Mammary epithelial cell (primary cell): ENCODE measurements around the gene FMN1.

Source experiments
- EZH2 ChIP-seq: IDR thresholded peaks from 2 replicates; pipeline ENCODE4 v1.6.1; 2012; ENCODE audit warnings: low read length, inconsistent platforms, borderline replicate concordance
- TF ChIP-seq, protein P1 (sequence below), 2 donors: IDR thresholded peaks in 1 of 2; conservative IDR thresholded peaks in 1 of 2; 2 replicates each; pipeline ENCODE4 v1.5.1; 2011 to 2012; ENCODE audit warnings: inconsistent platforms in 2 of 2, low read length in 2 of 2, mild to moderate bottlenecking in 2 of 2, control low read depth in 1 of 2, low read depth in 1 of 2; ENCODE audit not compliant: insufficient read depth in 1 of 2; ENCODE audit errors: extremely low read depth in 1 of 2

DNA sequence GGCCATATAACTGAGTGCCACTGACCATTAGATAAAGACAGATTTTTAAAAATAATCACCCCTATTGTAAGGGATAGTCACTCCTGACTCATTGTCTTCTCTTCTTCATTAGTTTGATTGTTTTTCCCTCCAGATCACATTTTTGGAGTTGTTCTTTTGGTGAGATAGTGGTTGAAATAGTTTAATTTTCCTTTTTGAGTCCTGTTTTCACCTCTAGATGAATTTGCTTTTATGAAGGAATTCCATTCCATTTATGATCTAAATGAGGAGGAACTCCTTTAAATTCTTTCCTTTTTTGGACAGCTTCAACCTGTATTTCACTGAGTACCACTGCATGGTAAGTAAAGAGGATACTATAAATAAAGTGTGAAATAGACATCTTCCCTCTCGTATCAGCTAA is 364.3 kb downstream of the FMN1 start:
- TF ChIP-seq, protein P1, sequence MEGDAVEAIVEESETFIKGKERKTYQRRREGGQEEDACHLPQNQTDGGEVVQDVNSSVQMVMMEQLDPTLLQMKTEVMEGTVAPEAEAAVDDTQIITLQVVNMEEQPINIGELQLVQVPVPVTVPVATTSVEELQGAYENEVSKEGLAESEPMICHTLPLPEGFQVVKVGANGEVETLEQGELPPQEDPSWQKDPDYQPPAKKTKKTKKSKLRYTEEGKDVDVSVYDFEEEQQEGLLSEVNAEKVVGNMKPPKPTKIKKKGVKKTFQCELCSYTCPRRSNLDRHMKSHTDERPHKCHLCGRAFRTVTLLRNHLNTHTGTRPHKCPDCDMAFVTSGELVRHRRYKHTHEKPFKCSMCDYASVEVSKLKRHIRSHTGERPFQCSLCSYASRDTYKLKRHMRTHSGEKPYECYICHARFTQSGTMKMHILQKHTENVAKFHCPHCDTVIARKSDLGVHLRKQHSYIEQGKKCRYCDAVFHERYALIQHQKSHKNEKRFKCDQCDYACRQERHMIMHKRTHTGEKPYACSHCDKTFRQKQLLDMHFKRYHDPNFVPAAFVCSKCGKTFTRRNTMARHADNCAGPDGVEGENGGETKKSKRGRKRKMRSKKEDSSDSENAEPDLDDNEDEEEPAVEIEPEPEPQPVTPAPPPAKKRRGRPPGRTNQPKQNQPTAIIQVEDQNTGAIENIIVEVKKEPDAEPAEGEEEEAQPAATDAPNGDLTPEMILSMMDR (conservative IDR thresholded peaks at IDR 0.05 in 1 of 2, IDR thresholded peaks at IDR 0.05 in 1 of 2; ENCODE audit: extremely low read depth in 1 of 2, insufficient read depth in 1 of 2, low read depth in 1 of 2, low read length in 2 of 2): no peak
- TF ChIP-seq EZH2: no peak
